Measurements from ENCODE around the gene GIMAP8. TPM values are rescaled to one million over a fixed set of nuclear protein-coding genes. Genes with fewer than 3 reads are reported as not detected.

Gene GIMAP8
- total RNA-seq, 1 donor from 2014 or later, result 157 TPM

GRCh38 chr7:150412016-150412415 is 38.4 kb upstream of the GIMAP8 start:
- no peak for DNase-seq

- no peak for DNase-seq
These were observed 37.6 kb upstream of the GIMAP8 start for GRCh38 chr7:150412518-150413488.

- peak; percentile 60 for DNase-seq
These were observed 36.8 kb upstream of the GIMAP8 start for GRCh38 chr7:150413640-150414081.

GRCh38 chr7:150415161-150416153 is 35.0 kb upstream of the GIMAP8 start:
- no peak for DNase-seq

- DNase-seq, result no peak
These were observed 33.2 kb upstream of the GIMAP8 start for GRCh38 chr7:150417239-150417638.

GRCh38 chr7:150417863-150418262 is 32.6 kb upstream of the GIMAP8 start:
- no peak for DNase-seq

GRCh38 chr7:150420242-150420641 is 30.2 kb upstream of the GIMAP8 start:
- DNase-seq, result no peak

GRCh38 chr7:150420987-150421674 is 29.3 kb upstream of the GIMAP8 start:
- DNase-seq, result peak; percentile 89

- DNase-seq, result no peak
These were observed 28.6 kb upstream of the GIMAP8 start for GRCh38 chr7:150421831-150422230.

- no peak for DNase-seq
These were observed 24.8 kb upstream of the GIMAP8 start for GRCh38 chr7:150425670-150426069.

GRCh38 chr7:150428671-150429451 is 21.6 kb upstream of the GIMAP8 start:
- peak; percentile 57 for DNase-seq

- no peak for DNase-seq
These were observed 20.7 kb upstream of the GIMAP8 start for GRCh38 chr7:150429699-150430098.

GRCh38 chr7:150430465-150431085 is 19.9 kb upstream of the GIMAP8 start:
- DNase-seq, result no peak

- no peak for DNase-seq
These were observed 18.4 kb upstream of the GIMAP8 start for GRCh38 chr7:150431839-150432658.

- no peak for DNase-seq
These were observed 17.2 kb upstream of the GIMAP8 start for GRCh38 chr7:150432915-150433892.

GRCh38 chr7:150434240-150434639 is 16.2 kb upstream of the GIMAP8 start:
- no peak for DNase-seq

GRCh38 chr7:150435047-150435389 is 15.4 kb upstream of the GIMAP8 start:
- DNase-seq, result no peak

- no peak for DNase-seq
These were observed 14.9 kb upstream of the GIMAP8 start for GRCh38 chr7:150435390-150436073.

Data from dermis blood vessel endothelial cell (primary cell).